Measurements from ENCODE around the gene GNPTG. TPM values are rescaled to one million over a fixed set of nuclear protein-coding genes. Genes with fewer than 3 reads are reported as not detected.

Gene GNPTG
- total and polyA plus RNA-seq, 2 of the 13 experiments (the other 11 are each of a cell fraction or from before 2014, with no cell fraction given): 22.7 to 71.1 TPM

- TF ChIP-seq ZBTB42 (CRISPR knock-in tag; IDR thresholded peaks at IDR 0.05) (no peak), GABPB1 (CRISPR knock-in tag; IDR thresholded peaks at IDR 0.05) (peak; percentile 93), PITX1 (CRISPR knock-in tag; IDR thresholded peaks at IDR 0.05) (no peak), ZNF235 (CRISPR knock-in tag; IDR thresholded peaks at IDR 0.05; ENCODE audit: borderline replicate concordance) (no peak), FLYWCH1 (CRISPR knock-in tag; IDR thresholded peaks at IDR 0.05) (no peak), ZNF530 (CRISPR knock-in tag; IDR thresholded peaks at IDR 0.05; ENCODE audit: low read depth) (no peak), ATF3 (CRISPR knock-in tag; IDR thresholded peaks at IDR 0.05) (no peak; the same call in 1 of the 2 replicates), KDM6A (CRISPR knock-in tag; IDR thresholded peaks at IDR 0.05; ENCODE audit: low read depth) (no peak), STAG1 (CRISPR knock-in tag; IDR thresholded peaks at IDR 0.05) (peak; percentile 14; the same call in 1 of the 2 replicates), BRF2 (CRISPR knock-in tag; IDR thresholded peaks at IDR 0.05) (no peak), ZNF335 (CRISPR knock-in tag; IDR thresholded peaks at IDR 0.05) (no peak), FOXP1 (IDR thresholded peaks at IDR 0.05) (no peak), FOXP1 (CRISPR knock-in tag; IDR thresholded peaks at IDR 0.05) (no peak), ZNF598 (CRISPR knock-in tag; IDR thresholded peaks at IDR 0.05; ENCODE audit: borderline replicate concordance) (no peak), TBL1XR1 (IDR thresholded peaks at IDR 0.05; ENCODE audit: borderline replicate concordance, low read length, partially characterized antibody) (peak; percentile 76), ZNF20 (CRISPR knock-in tag; IDR thresholded peaks at IDR 0.05) (no peak), KAT8 (CRISPR knock-in tag; IDR thresholded peaks at IDR 0.05) (peak; percentile 98), ZNF572 (CRISPR knock-in tag; IDR thresholded peaks at IDR 0.05) (no peak), TMF1 (CRISPR knock-in tag; IDR thresholded peaks at IDR 0.05; ENCODE audit: low read depth) (peak; percentile 45; the same call in 1 of the 2 replicates), TFDP2 (CRISPR knock-in tag; IDR thresholded peaks at IDR 0.05) (no peak), ZNF34 (CRISPR knock-in tag; IDR thresholded peaks at IDR 0.05; ENCODE audit: borderline replicate concordance) (peak; percentile 67; the same call in 1 of the 2 replicates), CBX5 (CRISPR knock-in tag; IDR thresholded peaks at IDR 0.05; ENCODE audit: borderline replicate concordance) (no peak), CEBPG (CRISPR knock-in tag; IDR thresholded peaks at IDR 0.05) (no peak), NR0B2 (CRISPR knock-in tag; IDR thresholded peaks at IDR 0.05) (no peak), YEATS4 (CRISPR knock-in tag; IDR thresholded peaks at IDR 0.05; ENCODE audit: borderline replicate concordance) (peak; percentile 91), E2F5 (CRISPR knock-in tag; conservative IDR thresholded peaks at IDR 0.05) (peak; percentile 74; the same call in 1 of the 2 replicates), ZNF549 (CRISPR knock-in tag; IDR thresholded peaks at IDR 0.05) (no peak), ZFP36 (IDR thresholded peaks at IDR 0.05; ENCODE audit: borderline replicate concordance, low read depth, low read length, partially characterized antibody) (no peak), SOX5 (CRISPR knock-in tag; IDR thresholded peaks at IDR 0.05; ENCODE audit: borderline replicate concordance) (no peak; the same call in 1 of the 2 replicates)
These were observed at the start of gene GNPTG, which contains the start of gene TSR3 (continued) for GRCh38 chr16:1351582-1352362.
